Measurements from ENCODE around the gene FGD4.
"Not testable (repeated sequence)": the region's sequence is repeated elsewhere in the genome, so short reads cannot be mapped to it uniquely, and the experiment has no call there.

FGD4 gene

GRCh38 chr12:32534698-32535097 lies 135.3 kb downstream of the FGD4 start:
- no peak for DNase-seq (ENCODE audit: low read depth, low spot score)
- no peak overlapping the region for H3K4me3 ChIP-seq (ENCODE audit: low read length)

- no peak overlapping the region for H3K4me3 ChIP-seq (ENCODE audit: low read length)
- peak; percentile 37 for DNase-seq (ENCODE audit: low read depth, low spot score)
These were observed 136.1 kb downstream of the FGD4 start for GRCh38 chr12:32535288-32535999.

- no peak overlapping the region for H3K4me3 ChIP-seq (ENCODE audit: low read length)
- no peak for DNase-seq (ENCODE audit: low read depth, low spot score)
These were observed 136.6 kb downstream of the FGD4 start for GRCh38 chr12:32536000-32536345.

GRCh38 chr12:32541754-32542374 lies 142.5 kb downstream of the FGD4 start:
- H3K4me3 ChIP-seq (ENCODE audit: low read length): no peak overlapping the region
- DNase-seq (ENCODE audit: low read depth, low spot score): no peak

GRCh38 chr12:32542428-32543229 lies 143.3 kb downstream of the FGD4 start:
- no peak for DNase-seq (ENCODE audit: low read depth, low spot score)
- no peak overlapping the region for H3K4me3 ChIP-seq (ENCODE audit: low read length)

GRCh38 chr12:32544893-32545292 lies 145.5 kb downstream of the FGD4 start:
- DNase-seq (ENCODE audit: low read depth, low spot score): no peak
- no peak overlapping the region for H3K4me3 ChIP-seq (ENCODE audit: low read length)

GRCh38 chr12:32545413-32545980 lies 146.1 kb downstream of the FGD4 start:
- no peak overlapping the region for H3K4me3 ChIP-seq (ENCODE audit: low read length)
- no peak for DNase-seq (ENCODE audit: low read depth, low spot score)

GRCh38 chr12:32546272-32546671 lies 146.9 kb downstream of the FGD4 start:
- no peak for DNase-seq (ENCODE audit: low read depth, low spot score)

GRCh38 chr12:32548691-32549281 lies 149.4 kb downstream of the FGD4 start:
- DNase-seq (ENCODE audit: low read depth, low spot score): no peak
- H3K4me3 ChIP-seq (ENCODE audit: low read length): no peak overlapping the region

More at GRCh38 chr12:32546272-32546671, 146.9 kb downstream of the FGD4 start:
- H3K4me3 ChIP-seq (ENCODE audit: low read length): no peak overlapping the region

- DNase-seq (ENCODE audit: low read depth, low spot score): no peak
- no peak overlapping the region for H3K4me3 ChIP-seq (ENCODE audit: low read length)
These were observed 150.3 kb downstream of the FGD4 start for GRCh38 chr12:32549675-32550079.

GRCh38 chr12:32551058-32551457 lies 151.7 kb downstream of the FGD4 start:
- no peak for DNase-seq (ENCODE audit: low read depth, low spot score)
- H3K4me3 ChIP-seq (ENCODE audit: low read length): no peak overlapping the region

GRCh38 chr12:32558903-32559302 lies 159.5 kb downstream of the FGD4 start:
- no peak overlapping the region for H3K4me3 ChIP-seq (ENCODE audit: low read length)
- DNase-seq (ENCODE audit: low read depth, low spot score): no peak

GRCh38 chr12:32559434-32559833 lies 160.1 kb downstream of the FGD4 start:
- DNase-seq (ENCODE audit: low read depth, low spot score): no peak
- no peak overlapping the region for H3K4me3 ChIP-seq (ENCODE audit: low read length)

GRCh38 chr12:32560520-32560919 lies 161.2 kb downstream of the FGD4 start:
- DNase-seq (ENCODE audit: low read depth, low spot score): no peak
- no peak overlapping the region for H3K4me3 ChIP-seq (ENCODE audit: low read length)

GRCh38 chr12:32561931-32562341 lies 162.6 kb downstream of the FGD4 start:
- H3K4me3 ChIP-seq (ENCODE audit: low read length): no peak overlapping the region
- no peak for DNase-seq (ENCODE audit: low read depth, low spot score)

GRCh38 chr12:32562413-32562812 lies 163.1 kb downstream of the FGD4 start:
- H3K4me3 ChIP-seq (ENCODE audit: low read length); DNase-seq (ENCODE audit: low read depth, low spot score): not testable (repeated sequence)

GRCh38 chr12:32566663-32567295 lies 167.4 kb downstream of the FGD4 start:
- DNase-seq (ENCODE audit: low read depth, low spot score): no peak
- no peak overlapping the region for H3K4me3 ChIP-seq (ENCODE audit: low read length)

- H3K4me3 ChIP-seq (ENCODE audit: low read length): no peak overlapping the region
- no peak for DNase-seq (ENCODE audit: low read depth, low spot score)
These were observed 167.9 kb downstream of the FGD4 start for GRCh38 chr12:32567296-32567674.

GRCh38 chr12:32568228-32568627 lies 168.9 kb downstream of the FGD4 start:
- no peak overlapping the region for H3K4me3 ChIP-seq (ENCODE audit: low read length)
- DNase-seq (ENCODE audit: low read depth, low spot score): no peak

All from Jurkat, Clone E6-1 (cell line).